ENCODE results near the gene GPBP1.
"Not testable (repeated sequence)": the region's sequence is repeated elsewhere in the genome, so short reads cannot be mapped to it uniquely, and the experiment has no call there.

The GPBP1 gene

GRCh38 chr5:57189515-57189914 lies 15.7 kb downstream of the GPBP1 start:
- peak overlapping the region; percentile 38 for H3K4me3 Mint-ChIP-seq
- H3K27ac Mint-ChIP-seq, result peak overlapping the region; percentile 79
- peaks cover 14% of the 10 kb centered on the region for H3K36me3 Mint-ChIP-seq
- H3K9me3 Mint-ChIP-seq (ENCODE audit: low read depth), result no peaks in the 10 kb centered on the region
- H3K4me1 Mint-ChIP-seq (ENCODE audit: low read depth), result peaks cover 91% of the 10 kb centered on the region
- H3K27me3 Mint-ChIP-seq, result no peaks in the 10 kb centered on the region

DNA sequence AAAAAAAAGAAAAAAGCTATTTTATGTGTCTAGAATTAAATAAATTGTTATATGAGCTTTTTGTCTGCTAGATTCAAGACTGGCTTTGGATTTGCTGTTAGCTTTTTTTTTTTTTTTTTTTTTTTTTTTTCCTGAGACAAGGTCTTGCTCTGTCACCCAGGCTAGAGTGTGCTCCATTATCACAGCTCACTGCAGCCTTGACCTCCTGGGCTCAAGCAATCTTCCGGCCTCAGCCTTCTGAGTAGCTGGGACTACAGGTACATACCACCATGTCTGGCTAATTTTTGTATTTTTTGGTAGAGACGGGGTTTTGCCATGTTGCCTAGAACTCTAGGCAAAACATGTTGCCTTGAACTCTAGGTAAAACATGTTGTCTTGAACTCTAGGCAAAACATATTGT lies 16.7 kb downstream of the GPBP1 start:
- peaks cover 92% of the 10 kb centered on the region for H3K4me1 Mint-ChIP-seq (ENCODE audit: low read depth)
- no peak overlapping the region for H3K27ac Mint-ChIP-seq
- no peak overlapping the region for H3K4me3 Mint-ChIP-seq
- peaks cover 17% of the 10 kb centered on the region for H3K36me3 Mint-ChIP-seq
- no peaks in the 10 kb centered on the region for H3K9me3 Mint-ChIP-seq (ENCODE audit: low read depth)
- no peaks in the 10 kb centered on the region for H3K27me3 Mint-ChIP-seq

DNA sequence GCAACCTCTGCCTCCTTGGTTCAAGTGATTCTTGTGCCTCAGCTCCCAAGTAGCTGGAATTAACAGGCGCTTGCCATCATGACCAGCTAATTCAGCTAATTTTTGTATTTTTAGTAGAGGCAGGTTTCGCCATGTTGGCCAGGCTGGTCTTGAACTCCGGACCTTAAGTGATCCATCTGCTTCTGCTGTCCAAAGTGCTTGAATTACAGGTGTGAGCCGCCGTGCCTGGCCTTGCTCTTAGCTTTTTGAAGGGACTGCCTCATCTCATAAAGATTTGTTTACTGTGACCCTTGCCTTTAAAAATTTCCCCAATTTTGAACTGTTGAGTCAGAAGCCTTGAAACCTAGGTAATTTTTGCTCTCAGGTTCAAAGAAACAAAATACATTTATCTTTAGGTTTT lies 17.3 kb downstream of the GPBP1 start:
- Mint-ChIP-seq H3K36me3 (peaks cover 17% of the 10 kb centered on the region), H3K4me1 (ENCODE audit: low read depth) (peaks cover 90% of the 10 kb centered on the region), H3K4me3 (no peak overlapping the region), H3K9me3 (ENCODE audit: low read depth) (no peaks in the 10 kb centered on the region), H3K27me3 (no peaks in the 10 kb centered on the region), H3K27ac (peak overlapping the region; percentile 34)

- H3K36me3 Mint-ChIP-seq, result peaks cover 17% of the 10 kb centered on the region
- H3K4me1 Mint-ChIP-seq (ENCODE audit: low read depth), result peaks cover 84% of the 10 kb centered on the region
- H3K27ac Mint-ChIP-seq, result peak overlapping the region; percentile 68
- H3K9me3 Mint-ChIP-seq (ENCODE audit: low read depth), result no peaks in the 10 kb centered on the region
- H3K27me3 Mint-ChIP-seq, result no peaks in the 10 kb centered on the region
- no peak overlapping the region for H3K4me3 Mint-ChIP-seq
Measured at GRCh38 chr5:57191986-57192385, 18.1 kb downstream of the GPBP1 start.

DNA sequence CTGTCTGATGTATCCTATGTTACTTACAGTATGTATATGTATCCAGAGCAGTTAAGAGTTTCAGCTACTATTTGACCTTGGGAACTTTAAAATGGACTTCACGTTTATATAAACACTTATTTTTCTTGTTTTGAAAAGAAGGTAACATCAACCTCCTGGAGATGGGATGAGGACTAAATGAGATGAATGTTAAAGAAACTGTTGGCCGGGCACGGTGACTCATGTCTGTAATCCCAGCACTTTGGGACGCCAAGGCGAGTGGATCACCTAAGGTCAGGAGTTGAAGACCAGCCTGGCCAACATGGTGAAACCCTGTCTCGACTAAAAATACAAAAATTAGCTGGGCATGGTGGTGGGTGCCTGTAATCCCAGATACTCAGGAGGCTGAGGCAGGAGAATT lies 19.0 kb downstream of the GPBP1 start:
- Mint-ChIP-seq H3K4me1 (ENCODE audit: low read depth) (peaks cover 81% of the 10 kb centered on the region), H3K27ac (peak overlapping the region; percentile 68), H3K36me3 (peaks cover 17% of the 10 kb centered on the region), H3K4me3 (peak overlapping the region; percentile 64)
- H3K27me3 Mint-ChIP-seq; H3K9me3 Mint-ChIP-seq (ENCODE audit: low read depth): not testable (repeated sequence)

GRCh38 chr5:57193757-57194413 lies 20.0 kb downstream of the GPBP1 start:
- H3K4me3 Mint-ChIP-seq, result peak overlapping the region; percentile 79
- no peaks in the 10 kb centered on the region for H3K27me3 Mint-ChIP-seq
- peaks cover 77% of the 10 kb centered on the region for H3K4me1 Mint-ChIP-seq (ENCODE audit: low read depth)
- peaks cover 12% of the 10 kb centered on the region for H3K36me3 Mint-ChIP-seq
- peak overlapping the region; percentile 91 for H3K27ac Mint-ChIP-seq
- no peaks in the 10 kb centered on the region for H3K9me3 Mint-ChIP-seq (ENCODE audit: low read depth)

DNA sequence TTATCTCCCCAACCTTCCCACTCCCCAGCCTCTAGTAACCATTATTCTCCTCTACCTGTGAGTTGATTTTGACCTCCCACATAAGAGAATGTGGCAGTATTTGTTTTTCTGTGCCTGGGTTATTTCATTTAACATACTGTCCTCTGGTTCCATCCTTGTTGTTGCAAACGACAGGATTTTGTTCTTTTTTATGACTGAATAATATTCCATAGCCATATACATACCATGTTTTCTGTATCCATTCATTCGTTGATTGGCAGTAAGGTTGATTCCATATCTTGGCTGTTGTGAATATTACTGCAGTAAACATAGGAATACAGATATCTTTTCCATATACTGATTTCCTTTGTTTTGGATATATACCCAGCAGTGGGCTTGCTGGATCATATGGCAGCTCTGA lies 20.8 kb downstream of the GPBP1 start:
- Mint-ChIP-seq H3K27me3 (no peaks in the 10 kb centered on the region), H3K27ac (peak overlapping the region; percentile 69), H3K4me3 (no peak overlapping the region), H3K9me3 (ENCODE audit: low read depth) (no peaks in the 10 kb centered on the region), H3K36me3 (peaks cover 12% of the 10 kb centered on the region), H3K4me1 (ENCODE audit: low read depth) (peaks cover 77% of the 10 kb centered on the region)

GRCh38 chr5:57195060-57195459 lies 21.2 kb downstream of the GPBP1 start:
- Mint-ChIP-seq H3K36me3 (peaks cover 12% of the 10 kb centered on the region), H3K4me1 (ENCODE audit: low read depth) (peaks cover 77% of the 10 kb centered on the region)

DNA sequence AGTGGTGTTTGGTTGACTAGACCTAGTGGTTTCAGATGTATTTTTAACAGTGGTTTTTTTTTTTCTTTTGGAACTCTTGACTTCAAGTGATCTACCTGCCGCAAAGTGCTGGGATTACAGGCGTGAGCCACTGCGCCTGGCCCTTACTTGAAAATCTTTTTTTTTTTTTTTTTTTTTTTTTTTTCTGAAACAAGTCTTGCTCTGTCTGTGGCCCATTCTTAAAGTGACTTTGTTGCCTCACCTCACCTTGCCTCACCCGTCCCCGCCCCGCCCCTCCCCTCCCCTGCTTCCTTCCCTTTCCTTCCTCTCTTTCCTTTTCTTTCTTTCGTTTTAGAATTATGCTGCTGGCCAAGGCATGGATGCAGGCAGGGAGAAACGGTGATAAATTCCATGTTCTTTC lies 26.0 kb downstream of the GPBP1 start:
- Mint-ChIP-seq H3K4me3 (peak overlapping the region; percentile 69), H3K36me3 (no peaks in the 10 kb centered on the region), H3K9me3 (ENCODE audit: low read depth) (no peaks in the 10 kb centered on the region), H3K27ac (peak overlapping the region; percentile 78), H3K4me1 (ENCODE audit: low read depth) (peaks cover 70% of the 10 kb centered on the region), H3K27me3 (no peaks in the 10 kb centered on the region)

More at GRCh38 chr5:57195060-57195459, 21.2 kb downstream of the GPBP1 start:
- no peaks in the 10 kb centered on the region for H3K27me3 Mint-ChIP-seq
- no peaks in the 10 kb centered on the region for H3K9me3 Mint-ChIP-seq (ENCODE audit: low read depth)
- H3K27ac Mint-ChIP-seq, result peak overlapping the region; percentile 69
- H3K4me3 Mint-ChIP-seq, result no peak overlapping the region

DNA sequence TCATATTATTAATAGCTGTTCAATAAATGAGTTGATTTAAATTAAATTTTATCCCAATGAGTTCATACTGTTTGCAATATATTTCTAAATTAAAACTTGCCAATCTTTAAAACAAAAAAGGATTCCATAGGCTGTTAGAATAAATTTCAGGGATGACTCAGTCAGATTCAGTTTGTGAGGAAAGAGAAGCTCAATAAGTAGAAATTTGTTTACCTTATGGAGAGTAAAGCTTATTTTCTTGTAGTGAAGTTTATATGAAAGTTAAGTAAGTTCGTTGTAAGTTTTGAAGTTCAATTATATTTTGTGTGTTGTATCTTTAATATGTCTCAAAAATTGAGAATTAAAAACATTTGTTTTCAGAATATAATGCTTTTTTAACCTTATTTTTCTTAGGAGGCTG lies 29.0 kb downstream of the GPBP1 start:
- Mint-ChIP-seq H3K36me3 (no peaks in the 10 kb centered on the region), H3K4me1 (ENCODE audit: low read depth) (peaks cover 76% of the 10 kb centered on the region), H3K27ac (peak overlapping the region; percentile 34), H3K9me3 (ENCODE audit: low read depth) (no peaks in the 10 kb centered on the region), H3K27me3 (no peaks in the 10 kb centered on the region), H3K4me3 (no peak overlapping the region)

DNA sequence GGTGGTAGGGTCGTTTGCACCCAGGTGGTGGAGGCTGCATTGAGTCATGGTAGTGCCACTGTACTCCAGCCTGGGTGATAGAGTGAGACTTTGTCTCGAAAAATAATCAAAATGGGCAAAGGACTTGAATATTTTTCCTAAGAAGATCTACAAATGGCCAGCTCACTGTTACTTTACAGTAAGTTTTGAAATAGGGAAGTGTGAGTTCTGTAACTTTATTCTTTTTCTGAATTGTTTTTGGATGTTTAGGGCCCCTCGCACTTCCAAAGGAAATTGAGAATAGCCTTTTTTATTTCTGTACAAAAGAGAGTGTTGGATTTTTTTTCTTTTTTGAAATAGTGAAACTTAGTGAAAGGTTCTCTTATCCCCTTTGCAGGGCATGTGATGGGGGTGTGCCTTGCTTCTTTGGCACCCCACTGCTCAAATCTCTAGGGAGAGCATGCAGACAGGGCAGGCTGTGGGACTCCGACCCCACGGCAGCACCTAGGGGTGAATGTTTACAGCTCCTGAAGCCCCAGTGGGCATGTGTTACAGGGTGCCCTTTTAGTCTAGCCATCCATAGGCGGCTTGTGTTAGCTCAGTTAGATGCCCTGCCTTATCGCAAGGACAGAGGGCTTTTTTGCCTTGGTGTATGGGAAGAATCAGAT lies 33.3 kb downstream of the GPBP1 start:
- H3K4me1 Mint-ChIP-seq (ENCODE audit: low read depth), result peaks cover 85% of the 10 kb centered on the region
- no peak overlapping the region for H3K4me3 Mint-ChIP-seq
- H3K36me3 Mint-ChIP-seq, result no peaks in the 10 kb centered on the region
- H3K27ac Mint-ChIP-seq, result no peak overlapping the region
- no peaks in the 10 kb centered on the region for H3K27me3 Mint-ChIP-seq
- no peaks in the 10 kb centered on the region for H3K9me3 Mint-ChIP-seq (ENCODE audit: low read depth)

DNA sequence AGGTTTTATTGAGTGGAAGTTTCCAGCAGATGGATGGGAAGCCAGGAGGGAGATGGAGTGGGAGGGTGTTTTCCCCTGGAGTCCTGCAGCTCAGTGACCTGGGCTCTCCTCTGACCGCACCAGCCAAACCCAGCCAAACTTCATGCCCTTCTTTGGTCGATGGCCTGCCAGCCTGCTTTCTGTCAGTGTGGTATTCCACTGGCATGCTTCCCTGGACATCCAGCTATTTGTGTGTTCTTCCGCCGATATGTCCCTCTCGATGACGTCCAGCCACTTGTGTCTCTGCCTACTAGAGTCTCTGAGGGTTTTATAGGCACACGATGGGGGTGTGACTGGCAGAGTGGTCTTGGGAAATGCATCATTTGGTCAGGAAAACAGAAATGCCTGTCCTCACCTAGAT lies 33.8 kb downstream of the GPBP1 start:
- H3K36me3 Mint-ChIP-seq, result no peaks in the 10 kb centered on the region
- no peaks in the 10 kb centered on the region for H3K9me3 Mint-ChIP-seq (ENCODE audit: low read depth)
- H3K4me3 Mint-ChIP-seq, result no peak overlapping the region
- H3K4me1 Mint-ChIP-seq (ENCODE audit: low read depth), result peaks cover 86% of the 10 kb centered on the region
- no peaks in the 10 kb centered on the region for H3K27me3 Mint-ChIP-seq
- peak overlapping the region; percentile 68 for H3K27ac Mint-ChIP-seq

- Mint-ChIP-seq H3K27me3 (no peaks in the 10 kb centered on the region), H3K4me1 (ENCODE audit: low read depth) (peaks cover 80% of the 10 kb centered on the region)
Measured at GRCh38 chr5:57209316-57210040, 35.6 kb downstream of the GPBP1 start.

GRCh38 chr5:57210633-57211032 lies 36.8 kb downstream of the GPBP1 start:
- Mint-ChIP-seq H3K4me1 (ENCODE audit: low read depth) (peaks cover 82% of the 10 kb centered on the region), H3K4me3 (no peak overlapping the region), H3K27ac (peak overlapping the region; percentile 84), H3K36me3 (no peaks in the 10 kb centered on the region), H3K9me3 (ENCODE audit: low read depth) (no peaks in the 10 kb centered on the region), H3K27me3 (no peaks in the 10 kb centered on the region)

More at GRCh38 chr5:57209316-57210040, 35.6 kb downstream of the GPBP1 start:
- peak overlapping the region; percentile 3 for H3K4me3 Mint-ChIP-seq
- no peaks in the 10 kb centered on the region for H3K36me3 Mint-ChIP-seq
- peak overlapping the region; percentile 19 for H3K27ac Mint-ChIP-seq
- no peaks in the 10 kb centered on the region for H3K9me3 Mint-ChIP-seq (ENCODE audit: low read depth)

- Mint-ChIP-seq H3K4me1 (ENCODE audit: low read depth) (peaks cover 83% of the 10 kb centered on the region), H3K4me3 (no peak overlapping the region), H3K27me3 (no peaks in the 10 kb centered on the region), H3K9me3 (ENCODE audit: low read depth) (no peaks in the 10 kb centered on the region), H3K36me3 (no peaks in the 10 kb centered on the region), H3K27ac (peak overlapping the region; percentile 84)
Measured at GRCh38 chr5:57211039-57211438, 37.2 kb downstream of the GPBP1 start.
